Stromal cell of bone marrow (primary cell): Measurements from ENCODE around the gene CLEC16A.
"Not testable (repeated sequence)": the region's sequence is repeated elsewhere in the genome, so short reads cannot be mapped to it uniquely, and the experiment has no call there.

Experiments
- DNase-seq: peaks from one replicate; pipeline ENCODE4 v3.0.0-alpha.2; 2012; ENCODE audit warnings: low read depth

The CLEC16A gene

GRCh38 chr16:11205065-11205699 lies 260.8 kb downstream of the CLEC16A start:
- DNase-seq = no peak

GRCh38 chr16:11205754-11206581 lies 261.6 kb downstream of the CLEC16A start:
- DNase-seq = no peak

- no peak for DNase-seq
Observed at GRCh38 chr16:11207646-11208045, 263.3 kb downstream of the CLEC16A start.

- no peak for DNase-seq
Observed at GRCh38 chr16:11208916-11209665, 264.7 kb downstream of the CLEC16A start.

- DNase-seq = no peak
Observed at GRCh38 chr16:11210260-11210659, 265.9 kb downstream of the CLEC16A start.

- DNase-seq = no peak
Observed at GRCh38 chr16:11211061-11211976, 267.0 kb downstream of the CLEC16A start.

- DNase-seq = no peak
Observed at GRCh38 chr16:11211977-11212797, 267.8 kb downstream of the CLEC16A start.

- no peak for DNase-seq
Observed at GRCh38 chr16:11212798-11213196, 268.4 kb downstream of the CLEC16A start.

GRCh38 chr16:11213373-11213772 lies 269.0 kb downstream of the CLEC16A start:
- no peak for DNase-seq

- no peak for DNase-seq
Observed at GRCh38 chr16:11213799-11214198, 269.4 kb downstream of the CLEC16A start.

GRCh38 chr16:11215935-11216556 lies 271.7 kb downstream of the CLEC16A start:
- DNase-seq = no peak

- no peak for DNase-seq
Observed at GRCh38 chr16:11217651-11218603, 273.6 kb downstream of the CLEC16A start.

GRCh38 chr16:11218604-11218962 lies 274.2 kb downstream of the CLEC16A start:
- DNase-seq = no peak

GRCh38 chr16:11219178-11219577 lies 274.8 kb downstream of the CLEC16A start:
- DNase-seq = no peak

- not testable (repeated sequence) for DNase-seq
Observed at GRCh38 chr16:11220507-11220906, 276.1 kb downstream of the CLEC16A start.

- no peak for DNase-seq
Observed at GRCh38 chr16:11224096-11224893, 279.9 kb downstream of the CLEC16A start.

- DNase-seq = no peak
Observed at GRCh38 chr16:11224894-11225676, 280.7 kb downstream of the CLEC16A start.
